ENCODE results near the gene PLXNA1. TPM values are rescaled to one million over a fixed set of nuclear protein-coding genes. Genes with fewer than 3 reads are reported as not detected.

The PLXNA1 gene
- total and polyA plus RNA-seq, 4 donors: 0.92 to 8.3 (median 4.4) TPM

DNA sequence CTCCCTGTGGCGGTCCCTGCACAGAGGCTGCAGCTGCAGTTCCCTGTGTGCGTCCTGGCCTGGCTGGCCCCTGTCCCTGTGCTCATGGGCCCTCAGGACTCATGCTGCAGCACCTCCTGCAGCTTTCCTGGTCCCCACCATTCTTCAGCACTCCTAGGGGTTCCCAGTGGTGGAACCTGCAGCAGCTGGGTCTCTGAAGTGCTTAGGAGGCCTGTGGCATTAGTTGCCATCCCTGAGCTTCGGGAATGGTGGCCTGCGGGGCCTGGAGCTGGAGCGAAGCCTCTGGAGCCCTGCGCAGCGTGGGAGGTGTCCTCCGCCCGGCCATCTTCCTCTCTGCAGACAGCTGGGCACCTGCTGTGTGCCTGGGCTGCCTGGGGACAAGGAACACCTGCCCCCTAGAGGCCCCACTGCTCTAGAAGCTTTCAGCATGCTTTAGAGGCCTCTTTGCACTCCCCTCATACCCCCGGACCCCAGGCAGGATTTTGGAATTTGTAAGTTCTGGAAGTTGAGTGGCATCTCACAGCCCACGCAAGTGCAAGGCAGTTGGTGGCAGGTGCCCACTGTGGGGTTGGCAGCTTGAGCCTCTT, 13.1 kb downstream of the PLXNA1 start:
- Histone ChIP-seq H3K4me3 (ENCODE audit: low read depth in 1 of 3, low read length in 3 of 3) (no peak overlapping the region), H3K36me3 (ENCODE audit: control insufficient read depth in 4 of 4, insufficient read depth in 3 of 4, low read depth in 1 of 4, low read length in 3 of 4) (no peaks in the 10 kb centered on the region), H3K9me3 (ENCODE audit: control insufficient read depth in 4 of 4, low read length in 3 of 4) (no peaks in the 10 kb centered on the region), H3K9ac (ENCODE audit: low read depth in 1 of 2, low read length in 2 of 2) (no peak overlapping the region), H3K27me3 (ENCODE audit: control insufficient read depth in 4 of 4, insufficient read depth in 4 of 4, low read length in 3 of 4) (no peaks in the 10 kb centered on the region), H3K4me1 (ENCODE audit: control insufficient read depth in 4 of 4, insufficient read depth in 4 of 4, low read length in 3 of 4) (no peaks in the 10 kb centered on the region), H3K27ac (ENCODE audit: low read depth in 1 of 2, low read length in 2 of 2) (no peak overlapping the region)
- no peak for TF ChIP-seq FOXA1 (IDR thresholded peaks at IDR 0.05)
- TF ChIP-seq HNF4G (IDR thresholded peaks at IDR 0.05): no peak
- TF ChIP-seq, protein P1, sequence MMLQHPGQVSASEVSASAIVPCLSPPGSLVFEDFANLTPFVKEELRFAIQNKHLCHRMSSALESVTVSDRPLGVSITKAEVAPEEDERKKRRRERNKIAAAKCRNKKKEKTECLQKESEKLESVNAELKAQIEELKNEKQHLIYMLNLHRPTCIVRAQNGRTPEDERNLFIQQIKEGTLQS (IDR thresholded peaks at IDR 0.05): no peak
- TF ChIP-seq, protein P2, sequence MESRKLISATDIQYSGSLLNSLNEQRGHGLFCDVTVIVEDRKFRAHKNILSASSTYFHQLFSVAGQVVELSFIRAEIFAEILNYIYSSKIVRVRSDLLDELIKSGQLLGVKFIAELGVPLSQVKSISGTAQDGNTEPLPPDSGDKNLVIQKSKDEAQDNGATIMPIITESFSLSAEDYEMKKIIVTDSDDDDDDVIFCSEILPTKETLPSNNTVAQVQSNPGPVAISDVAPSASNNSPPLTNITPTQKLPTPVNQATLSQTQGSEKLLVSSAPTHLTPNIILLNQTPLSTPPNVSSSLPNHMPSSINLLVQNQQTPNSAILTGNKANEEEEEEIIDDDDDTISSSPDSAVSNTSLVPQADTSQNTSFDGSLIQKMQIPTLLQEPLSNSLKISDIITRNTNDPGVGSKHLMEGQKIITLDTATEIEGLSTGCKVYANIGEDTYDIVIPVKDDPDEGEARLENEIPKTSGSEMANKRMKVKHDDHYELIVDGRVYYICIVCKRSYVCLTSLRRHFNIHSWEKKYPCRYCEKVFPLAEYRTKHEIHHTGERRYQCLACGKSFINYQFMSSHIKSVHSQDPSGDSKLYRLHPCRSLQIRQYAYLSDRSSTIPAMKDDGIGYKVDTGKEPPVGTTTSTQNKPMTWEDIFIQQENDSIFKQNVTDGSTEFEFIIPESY (IDR thresholded peaks at IDR 0.05): no peak
- no peak for TF ChIP-seq FOXA2 (IDR thresholded peaks at IDR 0.05)
- no peak for TF ChIP-seq HNF4A (conservative IDR thresholded peaks at IDR 0.05)
- TF ChIP-seq JUND (IDR thresholded peaks at IDR 0.05): no peak
- TF ChIP-seq, protein P3, sequence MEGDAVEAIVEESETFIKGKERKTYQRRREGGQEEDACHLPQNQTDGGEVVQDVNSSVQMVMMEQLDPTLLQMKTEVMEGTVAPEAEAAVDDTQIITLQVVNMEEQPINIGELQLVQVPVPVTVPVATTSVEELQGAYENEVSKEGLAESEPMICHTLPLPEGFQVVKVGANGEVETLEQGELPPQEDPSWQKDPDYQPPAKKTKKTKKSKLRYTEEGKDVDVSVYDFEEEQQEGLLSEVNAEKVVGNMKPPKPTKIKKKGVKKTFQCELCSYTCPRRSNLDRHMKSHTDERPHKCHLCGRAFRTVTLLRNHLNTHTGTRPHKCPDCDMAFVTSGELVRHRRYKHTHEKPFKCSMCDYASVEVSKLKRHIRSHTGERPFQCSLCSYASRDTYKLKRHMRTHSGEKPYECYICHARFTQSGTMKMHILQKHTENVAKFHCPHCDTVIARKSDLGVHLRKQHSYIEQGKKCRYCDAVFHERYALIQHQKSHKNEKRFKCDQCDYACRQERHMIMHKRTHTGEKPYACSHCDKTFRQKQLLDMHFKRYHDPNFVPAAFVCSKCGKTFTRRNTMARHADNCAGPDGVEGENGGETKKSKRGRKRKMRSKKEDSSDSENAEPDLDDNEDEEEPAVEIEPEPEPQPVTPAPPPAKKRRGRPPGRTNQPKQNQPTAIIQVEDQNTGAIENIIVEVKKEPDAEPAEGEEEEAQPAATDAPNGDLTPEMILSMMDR (IDR thresholded peaks at IDR 0.05; ENCODE audit: low read depth, low read length, missing input control): no peak
- TF ChIP-seq NR2F2 (IDR thresholded peaks at IDR 0.05): no peak
- TF ChIP-seq RXRA (IDR thresholded peaks at IDR 0.05): no peak
- TF ChIP-seq TAF1 (conservative IDR thresholded peaks at IDR 0.05): no peak
- TF ChIP-seq EGR1 (IDR thresholded peaks at IDR 0.05; ENCODE audit: low read depth in 2 of 2): no peak
- no peak for TF ChIP-seq YY1 (IDR thresholded peaks at IDR 0.05)
- TF ChIP-seq, protein P4, sequence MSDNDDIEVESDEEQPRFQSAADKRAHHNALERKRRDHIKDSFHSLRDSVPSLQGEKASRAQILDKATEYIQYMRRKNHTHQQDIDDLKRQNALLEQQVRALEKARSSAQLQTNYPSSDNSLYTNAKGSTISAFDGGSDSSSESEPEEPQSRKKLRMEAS (IDR thresholded peaks at IDR 0.05): no peak
- no peak for TF ChIP-seq GABPA (IDR thresholded peaks at IDR 0.05 in 1 of 2, conservative IDR thresholded peaks at IDR 0.05 in 1 of 2)
- 96% methylated on average over 11 of the region's 11 CpGs for WGBS
- no peak for DNase-seq (ENCODE audit: low spot score)

DNA sequence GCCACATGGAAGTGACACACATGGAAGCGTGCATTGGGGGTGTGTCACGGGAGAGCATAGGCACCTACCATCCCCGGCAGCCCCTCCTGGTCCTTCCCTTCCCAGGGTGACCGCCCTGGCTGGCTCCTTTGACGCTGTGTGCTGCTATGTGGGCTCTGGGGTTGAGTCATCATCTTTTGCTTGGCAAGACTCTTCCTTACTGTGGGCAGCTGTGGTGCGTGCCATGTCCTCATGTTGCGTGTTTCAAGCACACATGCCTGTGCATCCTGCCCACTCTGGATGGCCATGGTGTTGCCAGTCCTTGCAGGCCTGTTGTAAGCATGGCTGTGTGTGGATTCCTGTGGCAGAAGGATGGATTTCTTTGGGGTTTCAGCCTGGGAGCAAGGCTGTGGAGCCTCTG, 14.0 kb downstream of the PLXNA1 start:
- no peak overlapping the region for H3K9ac ChIP-seq (ENCODE audit: low read depth in 1 of 2, low read length in 2 of 2)
- WGBS: 95% methylated on average over 7 of the region's 7 CpGs
- H3K9me3 ChIP-seq (ENCODE audit: control insufficient read depth in 4 of 4, low read length in 3 of 4): no peaks in the 10 kb centered on the region
- DNase-seq (ENCODE audit: low spot score): no peak
- H3K27ac ChIP-seq (ENCODE audit: low read depth in 1 of 2, low read length in 2 of 2): no peak overlapping the region
- H3K4me1 ChIP-seq (ENCODE audit: control insufficient read depth in 4 of 4, insufficient read depth in 4 of 4, low read length in 3 of 4): peaks cover 0 to 4% (median 0%) of the 10 kb centered on the region in 4 donors
- H3K27me3 ChIP-seq (ENCODE audit: control insufficient read depth in 4 of 4, insufficient read depth in 4 of 4, low read length in 3 of 4): no peaks in the 10 kb centered on the region
- H3K36me3 ChIP-seq (ENCODE audit: control insufficient read depth in 4 of 4, insufficient read depth in 3 of 4, low read depth in 1 of 4, low read length in 3 of 4): no peaks in the 10 kb centered on the region
- no peak overlapping the region for H3K4me3 ChIP-seq (ENCODE audit: low read depth in 1 of 3, low read length in 3 of 3)
- TF ChIP-seq HNF4A (conservative IDR thresholded peaks at IDR 0.05) (no peak), JUND (IDR thresholded peaks at IDR 0.05) (no peak), YY1 (IDR thresholded peaks at IDR 0.05) (no peak), FOXA1 (IDR thresholded peaks at IDR 0.05) (no peak), RXRA (IDR thresholded peaks at IDR 0.05) (no peak), TAF1 (conservative IDR thresholded peaks at IDR 0.05) (no peak), FOXA2 (IDR thresholded peaks at IDR 0.05) (no peak), NR2F2 (IDR thresholded peaks at IDR 0.05) (no peak), EGR1 (IDR thresholded peaks at IDR 0.05; ENCODE audit: low read depth in 2 of 2) (no peak), RAD21 (IDR thresholded peaks at IDR 0.05) (no peak), GABPA (IDR thresholded peaks at IDR 0.05 in 1 of 2, conservative IDR thresholded peaks at IDR 0.05 in 1 of 2) (no peak)
- TF ChIP-seq, protein P5, sequence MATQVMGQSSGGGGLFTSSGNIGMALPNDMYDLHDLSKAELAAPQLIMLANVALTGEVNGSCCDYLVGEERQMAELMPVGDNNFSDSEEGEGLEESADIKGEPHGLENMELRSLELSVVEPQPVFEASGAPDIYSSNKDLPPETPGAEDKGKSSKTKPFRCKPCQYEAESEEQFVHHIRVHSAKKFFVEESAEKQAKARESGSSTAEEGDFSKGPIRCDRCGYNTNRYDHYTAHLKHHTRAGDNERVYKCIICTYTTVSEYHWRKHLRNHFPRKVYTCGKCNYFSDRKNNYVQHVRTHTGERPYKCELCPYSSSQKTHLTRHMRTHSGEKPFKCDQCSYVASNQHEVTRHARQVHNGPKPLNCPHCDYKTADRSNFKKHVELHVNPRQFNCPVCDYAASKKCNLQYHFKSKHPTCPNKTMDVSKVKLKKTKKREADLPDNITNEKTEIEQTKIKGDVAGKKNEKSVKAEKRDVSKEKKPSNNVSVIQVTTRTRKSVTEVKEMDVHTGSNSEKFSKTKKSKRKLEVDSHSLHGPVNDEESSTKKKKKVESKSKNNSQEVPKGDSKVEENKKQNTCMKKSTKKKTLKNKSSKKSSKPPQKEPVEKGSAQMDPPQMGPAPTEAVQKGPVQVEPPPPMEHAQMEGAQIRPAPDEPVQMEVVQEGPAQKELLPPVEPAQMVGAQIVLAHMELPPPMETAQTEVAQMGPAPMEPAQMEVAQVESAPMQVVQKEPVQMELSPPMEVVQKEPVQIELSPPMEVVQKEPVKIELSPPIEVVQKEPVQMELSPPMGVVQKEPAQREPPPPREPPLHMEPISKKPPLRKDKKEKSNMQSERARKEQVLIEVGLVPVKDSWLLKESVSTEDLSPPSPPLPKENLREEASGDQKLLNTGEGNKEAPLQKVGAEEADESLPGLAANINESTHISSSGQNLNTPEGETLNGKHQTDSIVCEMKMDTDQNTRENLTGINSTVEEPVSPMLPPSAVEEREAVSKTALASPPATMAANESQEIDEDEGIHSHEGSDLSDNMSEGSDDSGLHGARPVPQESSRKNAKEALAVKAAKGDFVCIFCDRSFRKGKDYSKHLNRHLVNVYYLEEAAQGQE (IDR thresholded peaks at IDR 0.05): no peak
- TF ChIP-seq, protein P2 (IDR thresholded peaks at IDR 0.05): no peak
- TF ChIP-seq, protein P3 (IDR thresholded peaks at IDR 0.05; ENCODE audit: low read depth, low read length, missing input control): no peak
- TF ChIP-seq, protein P4 (IDR thresholded peaks at IDR 0.05): no peak
